Measurements from ENCODE around the gene NUDCD3. TPM values are rescaled to one million over a fixed set of nuclear protein-coding genes. Genes with fewer than 3 reads are reported as not detected.
A peak's percentile ranks its signal among the peaks of the same experiment; 100 is the strongest.

Gene NUDCD3
- total and polyA plus RNA-seq, 12 donors: 16.2 to 116 (median 102) TPM

- TF ChIP-seq, protein P1, sequence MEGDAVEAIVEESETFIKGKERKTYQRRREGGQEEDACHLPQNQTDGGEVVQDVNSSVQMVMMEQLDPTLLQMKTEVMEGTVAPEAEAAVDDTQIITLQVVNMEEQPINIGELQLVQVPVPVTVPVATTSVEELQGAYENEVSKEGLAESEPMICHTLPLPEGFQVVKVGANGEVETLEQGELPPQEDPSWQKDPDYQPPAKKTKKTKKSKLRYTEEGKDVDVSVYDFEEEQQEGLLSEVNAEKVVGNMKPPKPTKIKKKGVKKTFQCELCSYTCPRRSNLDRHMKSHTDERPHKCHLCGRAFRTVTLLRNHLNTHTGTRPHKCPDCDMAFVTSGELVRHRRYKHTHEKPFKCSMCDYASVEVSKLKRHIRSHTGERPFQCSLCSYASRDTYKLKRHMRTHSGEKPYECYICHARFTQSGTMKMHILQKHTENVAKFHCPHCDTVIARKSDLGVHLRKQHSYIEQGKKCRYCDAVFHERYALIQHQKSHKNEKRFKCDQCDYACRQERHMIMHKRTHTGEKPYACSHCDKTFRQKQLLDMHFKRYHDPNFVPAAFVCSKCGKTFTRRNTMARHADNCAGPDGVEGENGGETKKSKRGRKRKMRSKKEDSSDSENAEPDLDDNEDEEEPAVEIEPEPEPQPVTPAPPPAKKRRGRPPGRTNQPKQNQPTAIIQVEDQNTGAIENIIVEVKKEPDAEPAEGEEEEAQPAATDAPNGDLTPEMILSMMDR (IDR thresholded peaks at IDR 0.05): no peak
- no peak for ATAC-seq
- no peak for DNase-seq
- Histone ChIP-seq H3K4me1 (peaks cover 0 to 34% (median 14%) of the 10 kb centered on the region in 9 donors), H3K9me3 (no peaks in the 10 kb centered on the region), H3K27ac (no peak overlapping the region), H3K27me3 (no peaks in the 10 kb centered on the region), H3K4me3 (no peak overlapping the region), H3K36me3 (peaks cover 0 to 95% (median 27%) of the 10 kb centered on the region in 9 donors)
- intact Hi-C loops (cut with DNase I): no loop called here
- 82 to 85% methylated on average over 8 of the region's 8 CpGs for WGBS, 2 donors
Measured at GRCh38 chr7:44386139-44386913, 104.1 kb downstream of the NUDCD3 start.

GRCh38 chr7:44385434-44386138 lies 104.9 kb downstream of the NUDCD3 start:
- DNase-seq (no peak), ATAC-seq (no peak)
- intact Hi-C loops (cut with DNase I): no loop called here
- no peak overlapping the region for H3K4me3 ChIP-seq
- H3K27ac ChIP-seq: no peak overlapping the region
- WGBS, 2 donors: 77 to 80% methylated on average over 13 of the region's 13 CpGs
- no peaks in the 10 kb centered on the region for H3K9me3 ChIP-seq
- no peaks in the 10 kb centered on the region for H3K27me3 ChIP-seq
- TF ChIP-seq, protein P1 (IDR thresholded peaks at IDR 0.05): no peak
- H3K4me1 ChIP-seq: peaks cover 0 to 34% (median 14%) of the 10 kb centered on the region in 9 donors
- H3K36me3 ChIP-seq: peaks cover 0 to 93% (median 23%) of the 10 kb centered on the region in 9 donors

DNA sequence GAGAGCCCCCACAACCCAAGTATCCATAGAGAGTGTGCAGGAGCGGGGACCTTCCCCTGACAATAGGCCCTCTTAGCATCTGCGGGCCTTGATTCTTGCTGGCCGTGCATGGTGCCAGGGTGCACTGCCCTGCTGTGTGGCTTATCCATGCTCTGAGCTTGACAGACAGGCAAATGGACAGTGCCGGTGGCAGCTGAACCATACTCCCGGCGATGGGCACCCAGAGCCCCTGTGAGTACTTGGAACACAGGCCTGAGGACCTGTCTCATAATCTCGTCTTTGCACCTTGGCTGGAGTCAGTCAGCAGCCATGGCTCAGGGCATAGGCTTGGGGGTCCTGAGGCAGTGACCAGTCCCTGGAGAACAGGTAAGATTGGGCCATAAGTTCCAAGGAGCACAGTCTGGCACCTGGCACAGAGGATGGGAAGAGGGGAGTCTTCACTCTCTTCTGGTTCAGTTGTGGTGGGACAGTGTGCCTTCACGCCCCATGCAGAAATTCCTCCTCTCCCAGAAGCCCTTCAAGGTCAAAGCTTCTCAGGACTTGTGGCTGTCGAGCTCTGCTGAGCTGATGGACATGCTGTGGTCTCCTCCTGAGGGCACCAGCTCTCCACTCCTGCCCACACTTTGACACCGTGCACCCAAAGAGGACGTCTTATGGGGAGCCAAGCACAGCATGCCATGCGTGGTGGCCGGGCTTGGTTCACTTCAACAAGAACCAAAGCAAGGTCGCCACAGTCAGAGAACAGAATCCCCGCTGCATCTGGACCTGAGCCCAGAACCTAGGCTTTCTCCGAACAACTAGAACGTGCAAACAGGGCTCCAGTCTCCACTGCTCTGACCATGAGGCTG lies 105.6 kb downstream of the NUDCD3 start:
- Histone ChIP-seq H3K36me3 (peaks cover 0 to 85% (median 21%) of the 10 kb centered on the region in 9 donors), H3K27ac (peak overlapping the region in 1 of 10 donors; percentile 21), H3K27me3 (no peaks in the 10 kb centered on the region), H3K4me3 (no peak overlapping the region), H3K4me1 (peaks cover 0 to 34% (median 14%) of the 10 kb centered on the region in 9 donors), H3K9me3 (no peaks in the 10 kb centered on the region)
- 78 to 81% methylated on average over 17 of the region's 17 CpGs for WGBS, 2 donors
- TF ChIP-seq, protein P1 (IDR thresholded peaks at IDR 0.05): no peak
- DNase-seq (no peak), ATAC-seq (peak in 4 of 8 donors; percentile 14 to 53 (median 30))
- intact Hi-C loops (cut with DNase I): no loop called here

DNA sequence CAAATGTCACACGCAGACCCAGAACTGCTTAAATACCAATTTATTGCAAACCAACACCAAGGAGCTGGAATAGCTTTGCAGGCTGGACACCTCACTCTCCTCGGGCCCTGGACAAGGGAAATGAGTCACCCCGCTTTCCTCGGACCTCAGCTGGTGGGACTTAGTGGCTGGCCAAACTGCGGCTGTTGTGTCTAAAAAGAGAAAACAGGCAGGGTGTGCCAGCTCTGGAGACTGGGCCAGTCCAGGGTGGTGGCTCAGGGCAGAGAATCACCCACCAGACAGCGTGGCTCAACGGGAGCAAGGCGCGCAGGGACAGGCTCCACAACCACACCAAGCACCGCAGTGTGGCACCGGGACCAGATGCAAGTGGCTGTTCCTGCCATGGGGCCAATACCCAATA lies 106.9 kb downstream of the NUDCD3 start:
- Histone ChIP-seq H3K9me3 (no peaks in the 10 kb centered on the region), H3K4me3 (no peak overlapping the region), H3K27ac (peak overlapping the region in 3 of 10 donors; percentile 1 to 56 (median 16)), H3K4me1 (peaks cover 0 to 34% (median 14%) of the 10 kb centered on the region in 9 donors), H3K36me3 (peaks cover 0 to 73% (median 15%) of the 10 kb centered on the region in 9 donors), H3K27me3 (no peaks in the 10 kb centered on the region)
- peak in 5 of 8 donors; percentile 18 to 38 (median 20) for ATAC-seq
- WGBS, 2 donors: 79 to 87% methylated on average over 11 of the region's 11 CpGs
- DNase-seq: no peak
- intact Hi-C loops (cut with DNase I): no loop called here
- TF ChIP-seq, protein P1 (IDR thresholded peaks at IDR 0.05): no peak
